ENCODE measurements around the gene TOMM34.

DNA sequence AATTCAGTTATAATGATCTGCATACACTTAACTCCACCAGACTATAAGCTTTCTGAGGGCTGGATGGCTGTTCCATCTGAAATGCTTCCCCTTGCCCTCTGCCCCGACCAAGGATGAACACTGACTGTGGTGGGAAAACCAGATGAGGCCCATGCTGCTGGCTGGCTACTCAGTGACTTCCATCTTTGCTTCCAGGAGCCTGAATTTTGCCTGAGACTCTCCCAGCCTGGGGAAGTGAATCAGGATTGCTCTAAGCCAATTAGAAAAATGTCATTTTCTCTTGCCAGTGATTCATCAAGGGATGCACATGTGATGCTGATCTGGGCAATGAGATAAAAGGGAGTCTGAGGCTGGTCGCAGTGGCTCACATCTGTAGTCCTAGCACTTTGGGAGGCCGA lies 1.7 kb upstream of the TOMM34 start:
- TF ChIP-seq POLR2A (IDR thresholded peaks at IDR 0.05) (no peak), CTCF (IDR thresholded peaks at IDR 0.05) (no peak), POLR2AphosphoS5 (IDR thresholded peaks at IDR 0.05) (no peak), EP300 (IDR thresholded peaks at IDR 0.05) (no peak)

Measured in suprapubic skin (tissue), 4 donors.